Body of pancreas (tissue), 4 donors: Measurements from ENCODE around the gene BHLHE40. TPM values are rescaled to one million over a fixed set of nuclear protein-coding genes. Genes with fewer than 3 reads are reported as not detected.

Experiments
- ATAC-seq: fragments of 150-250 bp; one replicate; pipeline ENCODE4 v1.9.1; 2016
- DNase-seq, 4 donors: peaks; one replicate each; pipeline ENCODE4 v3.0.0-alpha.2; 2019
- H3K27ac ChIP-seq, 4 donors: fragments of 200-600 bp; sonication (generic); 1 replicate in 3 of 4; 2 replicates in 1 of 4; pipeline versions ENCODE4 v1.5.1 to v1.6.1; 2016 to 2019; ENCODE audit warnings: mild to moderate bottlenecking in 1 of 4, mixed read lengths in 1 of 4, moderate library complexity in 1 of 4
- H3K27me3 ChIP-seq, 2 donors: fragments of 200-600 bp; sonication (generic); one replicate each; pipeline ENCODE4 v1.6.0; 2016; ENCODE audit warnings: mild to moderate bottlenecking in 1 of 2
- H3K36me3 ChIP-seq, 2 donors: fragments of 200-600 bp; sonication (generic); replicated peaks in 1 of 2; 2 replicates each; pipeline ENCODE4 v1.5.1; 2016; ENCODE audit warnings: low read depth in 2 of 2; ENCODE audit not compliant: insufficient read depth in 1 of 2
- H3K4me1 ChIP-seq: fragments of 200-600 bp; sonication (generic); one replicate; pipeline ENCODE4 v1.6.0; 2016
- H3K4me3 ChIP-seq, 2 donors: fragments of 200-600 bp; sonication (generic); 1 replicate in 1 of 2; 2 replicates in 1 of 2; pipeline ENCODE4 v1.5.1; 2016 to 2019
- H3K9me3 ChIP-seq, 3 donors: fragments of 200-600 bp; sonication (generic); 1 replicate in 2 of 3; 2 replicates in 1 of 3; pipeline ENCODE4 v1.5.1; 2016
- CTCF ChIP-seq, 7 experiments: fragments of 450-650 bp in 4 of 7; fragments of 200-600 bp in 3 of 7; sonication (generic) in 3 of 7; IDR thresholded peaks; one replicate each; pipeline ENCODE4 v1.5.1; 2016 to 2019; ENCODE audit warnings: antibody characterized with exemption in 7 of 7
- POLR2A ChIP-seq, 3 donors: fragments of 450-650 bp; IDR thresholded peaks; one replicate each; pipeline ENCODE4 v1.6.1; 2016; ENCODE audit warnings: antibody characterized with exemption in 3 of 3, mild to moderate bottlenecking in 2 of 3
- WGBS, 2 donors: methylation state at CpG; one replicate each; pipeline ENCODE4 v1.1.5; 2017; 5-methylcytosine and 5-hydroxymethylcytosine counted together
- intact Hi-C: fragments of 100-400 bp; cut with DNase I; formaldehyde crosslinking; loops from one replicate; pipeline ENCODE4 v1.15.1; 2023
- total RNA-seq, 2 donors: library from RNA; depleted of rRNA; stranded (reverse); fragments of >200 nt; gene quantifications; one replicate each; pipeline ENCODE4 v1.1.0, GENCODE V29; 2016

BHLHE40 gene
- total RNA-seq, 2 donors from 2014 or later = 28.5 to 30.3 TPM

GRCh38 chr3:4986175-4986781 is 7.0 kb downstream of the BHLHE40 start:
- 14 to 20% methylated on average over 13 of the region's 13 CpGs for WGBS, 2 donors
- Histone ChIP-seq H3K9me3 (no peaks in the 10 kb centered on the region), H3K27me3 (no peaks in the 10 kb centered on the region), H3K27ac (peak overlapping the region; percentile 96 to 100 (median 98)), H3K4me3 (no peak overlapping the region), H3K4me1 (peaks cover 73% of the 10 kb centered on the region), H3K36me3 (peaks cover 0 to 2% of the 10 kb centered on the region in 2 donors)
- TF ChIP-seq POLR2A (IDR thresholded peaks at IDR 0.05) = no peak
- no peak for TF ChIP-seq CTCF (IDR thresholded peaks at IDR 0.05)
- DNase-seq (peak in 2 of 4 donors; percentile 29 to 36), ATAC-seq (peak; percentile 3)
- intact Hi-C loops = no loop called here

GRCh38 chr3:4986782-4987537 is 7.7 kb downstream of the BHLHE40 start:
- TF ChIP-seq POLR2A (IDR thresholded peaks at IDR 0.05) = peak; percentile 89 to 93 (median 90)
- peak in 1 of 7 experiments; percentile 20 for TF ChIP-seq CTCF (IDR thresholded peaks at IDR 0.05)
- H3K27me3 ChIP-seq = no peaks in the 10 kb centered on the region
- H3K36me3 ChIP-seq = peaks cover 0 to 2% of the 10 kb centered on the region in 2 donors
- H3K9me3 ChIP-seq = no peaks in the 10 kb centered on the region
- peak; percentile 86 for ATAC-seq
- H3K4me1 ChIP-seq = peaks cover 73% of the 10 kb centered on the region
- peak; percentile 98 to 99 (median 99) for DNase-seq
- intact Hi-C loops = no loop called here
- WGBS, 2 donors = 1 to 2% methylated on average over 23 to 44 of the region's 44 CpGs
- no peak overlapping the region for H3K4me3 ChIP-seq
- H3K27ac ChIP-seq = peak overlapping the region; percentile 96 to 100 (median 98)

GRCh38 chr3:4987538-4988296 is 8.5 kb downstream of the BHLHE40 start:
- Histone ChIP-seq H3K9me3 (no peaks in the 10 kb centered on the region), H3K36me3 (peaks cover 0 to 2% of the 10 kb centered on the region in 2 donors), H3K27me3 (no peaks in the 10 kb centered on the region), H3K4me3 (no peak overlapping the region), H3K27ac (peak overlapping the region; percentile 96 to 100 (median 98)), H3K4me1 (peaks cover 65% of the 10 kb centered on the region)
- TF ChIP-seq CTCF (IDR thresholded peaks at IDR 0.05) (no peak), POLR2A (IDR thresholded peaks at IDR 0.05) (no peak)
- 64 to 73% methylated on average over 6 of the region's 6 CpGs for WGBS, 2 donors
- intact Hi-C loops = no loop called here
- ATAC-seq (no peak), DNase-seq (no peak)

GRCh38 chr3:4988983-4989834 is 10.0 kb downstream of the BHLHE40 start:
- no peak for TF ChIP-seq CTCF (IDR thresholded peaks at IDR 0.05)
- peak in 2 of 3 donors; percentile 7 to 43 for TF ChIP-seq POLR2A (IDR thresholded peaks at IDR 0.05)
- WGBS, 2 donors = 45 to 52% methylated on average over 9 to 13 of the region's 13 CpGs
- peak; percentile 62 for ATAC-seq
- no peaks in the 10 kb centered on the region for H3K9me3 ChIP-seq
- H3K27me3 ChIP-seq = no peaks in the 10 kb centered on the region
- no peaks in the 10 kb centered on the region for H3K36me3 ChIP-seq
- peak overlapping the region; percentile 88 to 100 (median 98) for H3K27ac ChIP-seq
- peak; percentile 83 to 94 (median 88) for DNase-seq
- no peak overlapping the region for H3K4me3 ChIP-seq
- H3K4me1 ChIP-seq = peaks cover 50% of the 10 kb centered on the region
- intact Hi-C loops = no loop called here
